Measurements from ENCODE around the gene PPM1D. TPM values are rescaled to one million over a fixed set of nuclear protein-coding genes. Genes with fewer than 3 reads are reported as not detected.
A peak's percentile ranks its signal among the peaks of the same experiment; 100 is the strongest.
"Not testable (repeated sequence)": the region's sequence is repeated elsewhere in the genome, so short reads cannot be mapped to it uniquely, and the experiment has no call there.

The PPM1D gene
- polyA plus RNA-seq, 5 donors, result 19.8 to 27.7 (median 21.8) TPM

DNA sequence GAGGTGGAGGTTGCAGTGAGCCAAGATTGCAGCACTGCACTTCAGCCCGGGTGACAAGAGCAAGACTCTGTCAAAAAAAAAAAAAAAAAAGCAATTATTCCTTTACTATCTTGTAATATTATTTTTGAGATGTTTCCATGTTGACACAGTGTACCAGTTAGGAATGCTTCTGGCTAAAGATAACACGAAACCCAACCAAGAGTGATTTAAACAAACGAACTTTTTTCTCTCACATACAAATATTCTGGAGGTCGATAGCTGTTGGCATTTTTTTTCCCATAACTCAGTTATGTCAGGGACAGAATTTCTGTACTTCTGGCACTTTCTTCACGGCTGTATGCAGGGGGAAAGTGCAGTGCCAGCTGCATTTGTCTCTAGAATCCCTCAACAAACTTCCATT, 9.9 kb upstream of the PPM1D start:
- no peak for DNase-seq

DNA sequence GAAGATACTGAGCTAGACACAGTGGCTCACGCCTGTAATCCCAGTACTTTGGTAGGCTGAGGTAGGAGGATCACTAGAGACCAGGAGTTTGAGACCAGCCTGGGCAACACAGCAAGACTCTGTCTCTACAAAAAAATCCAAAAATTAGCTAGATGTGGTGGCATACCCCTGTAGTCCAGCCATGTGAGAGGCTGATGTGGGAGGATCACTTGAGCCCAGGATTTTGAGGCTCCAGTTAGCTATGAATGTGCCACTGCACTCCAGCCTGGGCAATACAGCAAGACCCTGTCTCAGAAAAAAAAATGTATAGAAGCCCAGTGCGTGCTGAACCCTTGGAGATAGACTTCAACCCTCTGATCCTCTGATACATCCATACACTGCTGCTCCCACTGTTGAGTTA, 7.2 kb upstream of the PPM1D start:
- no peak for DNase-seq

DNA sequence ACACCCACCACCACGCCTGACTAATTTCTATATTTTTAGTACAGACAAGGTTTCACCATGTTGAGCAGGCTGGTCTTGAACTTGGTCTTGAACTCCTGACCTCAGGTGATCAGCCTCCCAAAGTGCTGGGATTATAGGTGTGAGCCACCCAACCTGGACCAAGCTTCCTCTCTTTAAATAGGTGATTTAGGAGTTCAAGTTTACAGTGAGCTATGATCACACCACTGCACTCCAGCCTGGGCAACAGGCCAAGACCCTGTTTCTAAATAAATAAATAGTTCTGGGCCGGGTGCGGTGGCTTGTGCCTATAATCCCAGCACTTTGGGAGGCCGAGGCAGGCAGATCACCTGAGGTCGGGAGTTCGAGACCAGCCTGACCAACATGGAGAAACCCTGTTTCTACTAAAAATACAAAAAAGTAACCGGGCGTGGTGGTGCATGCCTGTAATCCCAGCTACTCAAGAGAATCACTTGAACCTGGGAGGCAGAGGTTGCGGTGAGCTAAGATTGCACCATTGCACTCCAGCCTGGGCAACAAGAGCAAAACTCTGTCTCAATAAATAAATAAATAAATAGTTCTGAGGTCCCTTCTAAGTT, 6.5 kb upstream of the PPM1D start:
- DNase-seq, result not testable (repeated sequence)

DNA sequence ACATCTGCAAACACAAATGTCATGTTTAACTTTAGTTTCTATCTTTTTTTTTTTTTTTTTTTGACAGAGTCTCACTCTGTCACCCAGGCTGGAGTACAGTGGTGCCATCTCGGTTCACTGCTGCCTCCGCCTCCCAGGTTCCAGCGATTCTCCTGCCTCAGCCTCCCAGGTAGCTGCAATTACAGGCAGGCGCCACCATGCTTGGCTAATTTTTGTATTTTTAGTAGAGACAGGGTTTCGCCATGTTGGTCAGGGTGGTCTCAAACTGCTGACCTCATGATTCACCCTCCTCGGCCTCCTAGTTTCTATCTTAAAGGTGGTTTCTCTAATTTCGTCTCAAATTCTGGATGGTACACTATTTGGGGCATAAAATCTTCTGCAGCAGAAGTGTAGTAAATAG, 5.8 kb upstream of the PPM1D start:
- not testable (repeated sequence) for DNase-seq

DNA sequence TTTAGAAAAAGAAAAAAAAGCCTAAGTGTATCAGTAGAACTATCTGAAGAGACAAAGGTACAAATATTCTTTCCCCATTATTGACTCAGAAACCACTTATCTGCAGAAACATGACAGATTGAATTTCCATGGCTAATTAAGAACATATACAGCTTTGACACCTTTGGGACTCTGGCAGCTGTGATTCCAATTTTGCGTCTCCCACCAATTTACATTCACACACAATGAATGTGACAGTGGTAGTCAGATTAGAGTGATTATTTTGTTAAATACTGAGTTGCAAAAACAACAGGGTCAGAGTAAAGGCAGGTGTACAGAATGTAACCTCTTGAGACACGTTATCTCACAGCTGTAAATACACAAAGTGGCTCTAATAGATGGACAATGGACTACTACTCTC, 5.3 kb upstream of the PPM1D start:
- no peak for DNase-seq

DNA sequence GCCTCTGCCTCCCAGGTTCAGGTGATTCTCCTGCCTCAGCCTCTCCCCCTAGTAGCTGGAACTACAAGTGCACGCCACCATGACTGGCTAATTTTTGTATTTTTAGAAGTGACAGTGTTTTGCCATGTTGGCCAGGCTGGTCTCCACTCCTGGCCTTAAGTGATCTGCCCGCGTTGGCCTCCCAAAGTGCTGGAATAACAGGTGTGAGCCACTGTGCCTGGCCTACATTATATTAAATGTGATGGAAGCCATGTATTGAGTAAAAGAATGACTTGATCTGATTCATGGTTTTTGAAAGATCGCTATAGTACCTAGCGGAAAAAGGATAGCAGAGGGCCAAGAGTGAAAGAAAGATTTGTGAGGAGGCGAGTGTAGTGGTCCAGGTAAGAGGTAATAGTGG, 2.7 kb upstream of the PPM1D start:
- no peak for DNase-seq

DNA sequence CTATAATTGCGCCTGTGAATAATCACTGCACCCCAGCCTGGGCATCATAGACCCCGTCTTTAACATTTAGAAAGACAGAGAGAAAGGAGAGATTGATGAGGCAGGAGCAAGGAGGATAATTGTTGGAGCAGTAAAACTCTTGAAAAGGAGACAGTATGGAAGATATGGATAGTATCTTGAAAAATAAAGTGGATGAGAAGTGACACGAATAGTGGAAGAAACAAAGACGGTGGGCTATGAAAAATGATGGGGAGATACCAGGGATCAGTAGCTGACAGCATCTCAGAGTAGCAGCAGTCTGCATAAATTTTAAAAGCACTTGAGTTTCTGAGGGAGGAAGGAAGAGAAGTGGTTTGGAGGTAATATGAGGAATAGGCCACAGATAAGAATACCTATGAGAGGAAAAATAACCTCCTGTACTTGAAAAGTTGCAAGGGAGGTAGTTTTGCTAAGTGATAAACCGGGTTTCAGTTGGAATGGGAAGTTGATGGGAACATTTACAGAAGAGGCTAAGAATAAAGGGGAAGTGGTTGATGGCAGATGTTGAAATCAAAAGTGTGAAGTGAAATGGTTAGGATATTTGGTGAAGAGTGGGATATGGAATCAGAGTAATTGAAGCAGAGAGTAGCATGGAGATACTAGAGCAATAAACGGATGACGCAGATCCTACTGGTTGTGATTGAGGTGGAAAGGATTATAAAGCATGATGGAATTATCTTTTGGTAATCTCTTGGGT, 1.8 kb upstream of the PPM1D start:
- DNase-seq, result no peak

DNA sequence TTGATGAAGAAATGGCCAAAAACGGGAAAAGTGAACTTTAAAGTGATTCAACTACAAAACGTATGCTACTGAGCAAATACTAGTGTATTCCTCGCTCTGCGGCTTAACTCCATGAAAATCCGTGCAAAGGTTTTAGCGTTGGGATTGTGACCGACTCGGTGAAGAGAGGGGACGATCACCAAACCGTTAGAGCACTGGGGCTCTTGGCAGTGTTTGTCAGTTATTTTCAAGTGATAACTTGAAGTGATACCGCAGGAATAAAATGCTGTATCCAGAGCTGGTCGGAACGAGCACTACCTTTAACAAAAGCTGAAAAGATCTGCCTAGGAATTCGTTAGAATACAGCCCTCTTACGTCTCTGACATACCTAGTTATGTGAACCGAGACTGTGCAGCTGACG, 773 bp upstream of the PPM1D start:
- no peak for DNase-seq

DNA sequence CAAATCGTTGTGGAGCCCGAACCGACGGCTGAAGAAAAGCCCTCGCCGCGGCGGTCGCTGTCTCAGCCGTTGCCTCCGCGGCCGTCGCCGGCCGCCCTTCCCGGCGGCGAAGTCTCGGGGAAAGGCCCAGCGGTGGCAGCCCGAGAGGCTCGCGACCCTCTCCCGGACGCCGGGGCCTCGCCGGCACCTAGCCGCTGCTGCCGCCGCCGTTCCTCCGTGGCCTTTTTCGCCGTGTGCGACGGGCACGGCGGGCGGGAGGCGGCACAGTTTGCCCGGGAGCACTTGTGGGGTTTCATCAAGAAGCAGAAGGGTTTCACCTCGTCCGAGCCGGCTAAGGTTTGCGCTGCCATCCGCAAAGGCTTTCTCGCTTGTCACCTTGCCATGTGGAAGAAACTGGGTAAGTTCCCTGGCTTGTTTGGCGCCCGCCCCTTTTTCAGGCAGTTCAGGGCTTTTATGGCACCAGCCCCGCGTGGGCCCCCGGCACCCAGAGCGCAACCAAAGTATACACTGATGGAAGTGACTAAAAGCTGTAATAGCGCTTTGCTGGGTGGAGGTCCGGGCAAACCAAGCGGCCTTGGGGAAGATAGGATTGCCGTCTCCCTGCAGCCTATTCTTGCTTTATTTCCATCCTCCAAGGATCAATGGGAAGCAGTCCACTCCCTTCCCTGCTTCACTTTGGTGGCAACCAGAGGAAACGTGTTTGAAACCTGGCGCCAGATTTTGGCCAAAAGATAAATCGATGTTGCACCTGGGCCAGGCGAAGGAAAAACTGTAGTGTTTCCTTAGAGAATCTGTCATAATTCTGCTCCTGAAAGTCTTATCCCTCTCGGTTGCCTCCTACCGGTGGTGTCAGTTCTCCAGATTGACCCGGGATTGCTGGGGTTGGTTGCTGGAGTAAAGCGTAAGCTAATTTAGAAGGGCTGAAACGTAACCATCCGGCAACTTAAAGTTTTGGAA, 775 bp downstream of the PPM1D start:
- peak; percentile 67 to 80 for DNase-seq

DNA sequence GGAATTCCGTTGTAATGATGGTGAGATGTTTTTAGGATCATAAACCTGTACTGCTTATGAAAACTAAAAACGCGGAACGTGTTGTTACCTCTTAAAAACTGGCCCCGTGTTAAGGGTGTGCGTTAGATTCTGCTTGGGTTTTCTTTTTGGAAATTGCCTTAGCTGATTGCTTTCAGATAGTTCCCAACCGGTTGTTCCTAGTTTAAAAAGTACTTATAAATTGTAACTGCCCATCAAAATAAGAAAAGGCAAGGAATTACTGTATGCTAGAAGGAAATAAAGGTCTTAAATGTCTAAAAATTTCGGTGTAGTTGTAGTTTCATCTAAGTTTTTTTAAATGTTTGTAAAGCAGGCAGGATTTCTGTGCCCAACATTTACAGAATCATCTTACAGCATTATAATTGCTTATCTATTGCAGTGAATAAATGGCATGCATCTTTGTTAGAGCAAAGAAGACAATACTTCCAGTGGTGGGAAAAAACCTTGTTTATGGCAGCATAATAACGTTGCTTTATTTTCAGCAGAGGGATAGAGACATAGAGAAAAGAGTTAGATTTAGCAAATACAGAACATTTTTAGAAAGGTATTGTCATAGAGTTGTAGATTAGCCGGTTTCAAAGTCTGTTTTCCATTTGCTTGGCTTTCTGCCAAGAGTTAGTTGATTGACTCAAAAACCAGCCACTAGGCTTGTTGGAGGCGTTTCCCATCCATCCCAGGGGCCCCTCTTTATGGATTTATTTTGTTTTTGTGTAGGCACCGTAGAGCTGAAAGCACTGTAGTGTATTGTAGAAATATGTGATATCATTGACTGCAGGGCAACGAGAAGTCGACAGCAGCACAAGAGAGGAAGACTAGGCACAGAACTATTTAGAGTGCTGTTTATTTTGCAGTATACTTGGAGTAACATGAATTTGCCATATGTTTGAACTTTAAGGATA, 1.7 kb downstream of the PPM1D start:
- peak; percentile 84 to 89 for DNase-seq

DNA sequence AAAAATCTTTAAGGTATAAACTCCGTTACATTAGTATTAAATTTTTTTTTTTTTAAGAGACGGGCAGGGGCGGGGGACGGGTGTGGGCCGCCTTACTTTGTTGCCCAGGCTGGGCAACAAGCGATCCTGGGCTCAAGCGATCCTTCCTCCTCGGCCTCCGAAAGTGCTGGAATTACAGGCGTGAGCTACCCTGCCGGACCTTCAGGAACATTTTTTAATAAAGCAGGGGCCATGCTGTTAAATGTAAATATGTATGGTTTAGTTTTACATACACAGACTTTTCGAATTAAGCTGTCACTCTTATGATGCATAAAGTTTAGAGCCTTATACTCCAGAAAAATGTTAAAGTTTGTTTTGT, 2.4 kb downstream of the PPM1D start:
- no peak for DNase-seq

DNA sequence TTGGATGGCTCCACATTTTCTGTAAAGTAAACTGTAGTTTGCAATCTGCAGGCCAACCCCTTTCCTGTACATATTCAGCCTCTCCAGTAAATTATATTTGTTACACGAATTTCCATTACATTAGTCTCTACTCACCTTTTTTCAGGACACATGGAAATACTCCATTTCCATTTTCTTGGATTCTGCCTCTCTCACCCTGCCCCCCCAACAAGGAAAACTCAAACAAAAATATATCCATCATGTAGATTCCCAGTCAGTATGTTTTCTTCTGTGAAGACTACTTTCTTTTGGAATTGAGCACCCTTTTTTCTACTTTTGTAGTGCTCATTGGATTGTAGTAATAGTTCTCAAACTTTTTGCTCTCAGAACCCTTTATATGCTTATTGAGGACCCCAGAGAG, 2.9 kb downstream of the PPM1D start:
- no peak for DNase-seq

DNA sequence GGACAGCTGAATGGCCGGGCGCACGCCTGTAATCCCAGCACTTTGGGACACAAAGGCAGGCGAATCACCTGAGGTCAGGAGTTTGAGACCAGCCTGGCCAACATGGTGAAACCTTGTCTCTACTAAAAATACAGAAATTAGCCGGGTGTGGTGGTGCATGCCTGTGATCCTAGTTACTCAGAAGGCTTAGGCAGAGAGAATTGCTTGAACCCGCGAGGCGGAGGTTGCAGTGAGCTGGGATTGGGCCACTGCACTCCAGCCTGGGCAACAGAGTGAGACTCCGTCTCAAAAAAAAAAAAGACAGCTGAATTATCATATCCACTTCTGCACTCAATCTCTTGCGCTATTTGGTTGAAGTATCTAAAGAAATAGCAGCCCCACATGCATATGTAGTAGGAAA, 3.5 kb downstream of the PPM1D start:
- not testable (repeated sequence) for DNase-seq

DNA sequence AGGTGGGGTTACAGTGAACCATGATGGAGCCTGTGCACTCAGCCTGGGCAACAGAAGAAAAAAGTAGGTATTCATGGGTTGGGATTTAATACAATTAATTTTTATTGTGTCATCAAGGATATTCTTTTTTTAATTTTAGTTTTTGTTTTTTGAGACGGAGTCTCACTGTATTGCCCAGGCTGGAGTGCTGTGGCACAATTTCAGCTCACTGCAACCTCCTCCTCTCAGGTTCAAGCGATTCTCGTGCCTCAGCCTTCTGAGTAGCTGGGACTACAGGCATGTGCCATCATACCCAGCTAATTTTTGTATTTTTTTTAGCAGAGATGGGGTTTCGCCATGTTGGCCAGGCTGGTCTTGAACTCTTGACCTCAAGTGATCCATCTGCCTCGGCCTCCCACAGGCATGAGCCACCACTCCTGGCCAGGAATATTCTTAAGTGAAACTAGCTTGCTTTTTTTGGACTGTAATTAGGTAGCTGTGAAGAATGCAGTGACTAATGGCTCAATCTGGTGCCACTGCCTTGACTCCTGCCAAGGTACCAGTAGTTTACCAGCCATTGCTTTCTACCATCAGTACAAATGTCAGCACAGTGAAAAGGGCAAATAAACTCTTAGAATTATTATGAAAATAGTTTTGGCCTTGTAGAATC, 4.8 kb downstream of the PPM1D start:
- no peak for DNase-seq

DNA sequence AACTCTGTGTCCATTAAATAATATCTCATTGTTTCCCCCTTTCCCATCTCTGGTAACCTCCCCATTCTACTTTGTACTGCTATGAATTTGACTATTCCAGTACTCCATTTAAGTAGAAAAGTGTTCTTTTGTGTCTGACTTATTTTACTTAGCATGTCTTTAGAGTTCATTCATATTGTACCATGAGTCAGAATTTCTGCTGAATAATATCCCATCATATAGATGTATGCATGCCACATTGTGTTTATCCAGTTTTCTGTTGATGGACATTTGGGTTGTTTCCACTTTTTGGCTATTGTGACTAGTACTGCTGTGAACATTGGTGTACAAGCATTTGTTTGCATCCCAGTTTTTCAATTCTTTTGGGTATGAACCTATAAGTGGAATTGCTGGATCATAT, 6.0 kb downstream of the PPM1D start:
- DNase-seq, result no peak

DNA sequence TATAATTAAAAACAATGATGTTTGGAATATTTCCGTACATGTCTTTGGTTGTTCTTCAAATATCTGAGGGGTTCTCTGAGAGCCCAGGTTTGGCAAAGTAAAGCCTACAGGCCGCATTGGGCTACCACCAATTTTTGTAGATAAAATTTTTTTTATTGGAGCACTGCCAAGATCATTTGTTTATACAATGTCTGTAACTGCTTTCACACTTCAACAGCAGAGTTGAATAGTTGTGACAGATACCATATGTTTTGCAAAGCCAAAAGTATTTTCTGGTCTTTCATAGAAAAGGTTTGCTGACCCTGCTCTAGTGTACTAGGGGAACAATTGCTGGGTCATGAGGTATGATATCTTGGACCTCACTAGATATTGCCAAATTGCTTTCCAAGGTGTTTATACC, 10.5 kb downstream of the PPM1D start:
- peak; percentile 20 to 48 for DNase-seq

DNA sequence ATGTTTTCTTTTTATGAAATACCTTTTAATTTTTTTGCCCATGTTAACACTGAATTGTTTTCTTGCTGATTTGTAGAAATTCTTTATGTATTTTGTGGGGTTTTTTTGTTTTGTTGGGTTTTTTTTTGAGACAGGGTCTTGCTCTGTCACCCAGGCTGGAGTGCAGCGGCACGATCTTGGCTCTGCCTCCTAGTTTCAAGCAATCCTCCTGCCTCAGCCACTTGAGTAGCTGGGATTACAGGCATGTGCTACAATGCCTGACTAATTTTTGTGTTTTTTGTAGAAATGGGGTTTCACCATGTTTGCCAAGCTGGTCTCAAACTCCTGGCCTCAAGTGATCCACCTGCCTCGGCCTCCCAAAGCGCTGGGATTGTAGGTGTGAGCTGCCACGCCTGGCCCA, 11.3 kb downstream of the PPM1D start:
- not testable (repeated sequence) for DNase-seq

DNA sequence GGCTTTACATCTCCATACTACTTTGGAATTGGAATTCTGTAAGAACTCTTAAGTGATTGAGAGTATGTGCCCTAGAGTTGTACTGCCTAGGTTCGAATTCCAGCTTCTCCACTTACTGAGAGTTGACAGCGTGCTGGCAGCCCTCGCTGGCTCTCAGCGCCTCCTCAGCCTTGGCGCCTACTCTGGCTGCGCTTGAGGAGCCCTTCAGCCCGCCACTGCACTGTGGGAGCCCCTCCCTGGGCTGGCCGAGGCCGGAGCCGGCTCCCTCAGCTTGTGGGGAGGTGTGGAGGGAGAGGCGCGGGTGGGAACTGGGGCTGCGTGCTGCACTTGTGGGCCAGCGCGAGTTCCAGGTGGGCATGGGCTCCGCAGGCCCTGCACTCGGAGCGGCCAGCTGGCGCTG, 13.3 kb downstream of the PPM1D start:
- no peak for DNase-seq

DNA sequence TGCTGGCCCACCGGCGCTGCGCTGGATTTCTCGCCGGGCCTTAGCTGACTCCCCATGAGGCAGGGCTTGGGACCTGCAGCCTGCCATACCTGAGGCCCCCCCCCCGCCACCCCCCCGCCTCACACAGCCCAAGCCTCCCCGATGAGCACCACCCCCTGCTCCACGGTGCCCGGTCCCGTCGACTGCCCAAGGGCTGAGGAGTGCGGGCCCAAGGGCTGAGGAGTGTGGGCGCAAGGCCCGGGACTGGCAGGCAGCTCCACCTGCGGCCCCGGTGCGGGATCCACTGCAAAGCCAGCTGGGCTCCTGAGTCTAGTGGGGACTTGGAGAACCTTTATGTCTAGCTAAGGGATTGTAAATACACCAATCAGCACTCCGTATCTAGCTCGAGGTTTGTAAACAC, 13.8 kb downstream of the PPM1D start:
- DNase-seq, result not testable (repeated sequence)

DNA sequence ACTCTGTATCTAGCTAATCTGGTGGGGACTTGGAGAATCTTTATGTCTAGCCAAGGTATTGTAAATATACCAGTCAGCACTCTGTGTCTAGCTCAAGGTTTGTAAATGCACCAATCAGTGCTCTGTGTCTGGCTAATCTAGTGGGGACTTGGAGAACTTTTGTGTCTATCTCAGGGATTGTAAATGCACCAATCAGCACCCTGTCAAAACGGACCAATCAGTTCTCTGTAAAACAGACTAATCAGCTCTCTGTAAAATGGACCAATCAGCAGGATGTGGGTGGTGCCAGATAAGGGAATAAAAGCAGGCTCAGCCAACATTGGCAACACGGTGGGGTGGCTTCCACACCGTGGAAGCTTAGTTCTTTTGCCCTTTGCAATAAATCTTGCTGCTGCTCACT, 14.3 kb downstream of the PPM1D start:
- DNase-seq, result not testable (repeated sequence)

DNA sequence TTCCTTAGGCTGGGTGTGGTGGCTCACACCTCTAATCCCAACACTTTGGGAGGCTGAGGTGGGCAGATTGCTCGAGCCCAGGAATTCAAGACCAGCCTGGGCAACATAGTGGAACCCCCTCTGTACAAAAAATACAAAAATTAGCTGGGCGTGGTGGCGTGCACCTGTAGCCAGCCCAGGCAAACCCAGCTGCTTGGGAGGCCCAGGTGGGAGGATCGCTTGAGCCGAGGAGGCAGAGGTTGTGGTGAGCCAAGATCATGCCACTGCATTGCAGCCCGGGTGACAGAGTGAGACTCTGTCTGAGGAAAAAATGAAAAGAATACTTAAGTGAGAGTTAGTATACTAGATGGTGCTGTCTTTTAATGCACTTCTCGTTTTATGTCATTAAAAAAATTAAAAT, 15.1 kb downstream of the PPM1D start:
- no peak for DNase-seq

Data from right lung (tissue), 5 donors.